ENCODE data around the gene MOB1B. TPM values are rescaled to one million over a fixed set of nuclear protein-coding genes. Genes with fewer than 3 reads are reported as not detected.

MOB1B gene
- total RNA-seq, 1 donor from 2014 or later, result 24.6 TPM

DNA sequence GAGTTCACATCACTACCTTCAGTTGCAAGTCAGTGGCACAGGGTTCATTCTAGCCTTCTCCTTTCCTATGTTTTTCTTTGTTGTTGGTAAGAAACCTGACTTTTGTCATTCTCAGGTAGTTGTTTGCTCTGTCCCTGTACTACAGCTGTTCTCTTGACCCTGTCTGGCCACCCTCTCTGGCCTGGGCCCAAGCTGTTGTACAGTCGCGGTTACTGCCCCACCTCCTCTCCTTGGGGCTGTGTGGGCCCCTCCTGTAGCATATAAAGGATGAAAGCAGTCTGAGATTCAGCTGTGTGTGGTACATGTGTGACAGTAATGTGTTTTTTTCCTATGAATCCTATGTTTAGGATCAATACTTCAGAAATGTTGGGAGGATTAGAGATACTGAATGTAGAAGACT, 12.5 kb downstream of the MOB1B start:
- Mint-ChIP-seq H3K36me3 (ENCODE audit: unreplicated experiment) (no peaks in the 10 kb centered on the region), H3K4me3 (ENCODE audit: unreplicated experiment) (no peak overlapping the region)

DNA sequence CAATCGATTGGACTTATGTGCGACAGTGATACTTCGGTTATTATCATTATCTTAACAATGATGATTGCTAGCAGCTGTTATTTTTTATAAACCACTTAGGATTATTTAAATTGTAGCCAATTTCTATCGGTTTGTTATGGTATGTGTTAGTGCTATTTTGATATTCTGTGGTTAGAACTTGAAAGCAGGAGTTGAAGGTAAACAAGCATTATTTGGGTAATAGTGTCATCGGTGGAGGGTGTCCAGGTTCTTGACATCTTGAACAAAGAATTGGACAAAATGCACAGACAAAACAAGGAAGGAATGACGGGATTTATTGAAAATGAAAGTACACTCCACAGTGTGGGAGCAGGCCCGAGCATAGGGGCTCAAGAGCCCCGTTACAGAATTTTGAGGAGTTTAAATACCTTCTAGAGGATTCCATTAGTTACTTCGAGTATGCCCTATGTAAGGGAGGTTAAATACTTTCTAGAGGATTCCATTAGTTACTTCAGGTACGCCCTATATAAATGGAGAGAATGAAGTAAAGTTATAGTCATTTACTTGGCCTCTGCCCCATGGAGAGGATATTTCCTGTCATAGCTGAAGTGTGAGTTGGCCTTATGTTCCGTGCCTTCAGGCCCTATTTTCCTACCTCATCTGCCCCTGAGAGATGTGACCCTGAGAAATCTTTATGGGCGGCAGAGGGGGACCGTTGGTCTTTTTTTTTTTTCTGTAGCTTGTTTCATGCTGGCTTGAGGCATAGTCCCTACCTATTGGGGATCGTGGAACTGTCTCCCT, 13.1 kb downstream of the MOB1B start:
- Mint-ChIP-seq H3K4me3 (ENCODE audit: unreplicated experiment) (no peak overlapping the region), H3K27ac (ENCODE audit: unreplicated experiment) (no peak overlapping the region), H3K36me3 (ENCODE audit: unreplicated experiment) (peaks cover 3% of the 10 kb centered on the region), H3K9me3 (ENCODE audit: unreplicated experiment) (no peaks in the 10 kb centered on the region), H3K27me3 (ENCODE audit: unreplicated experiment) (no peaks in the 10 kb centered on the region), H3K4me1 (ENCODE audit: low read depth, unreplicated experiment) (peaks cover 3% of the 10 kb centered on the region)
- TF ChIP-seq, protein P1, sequence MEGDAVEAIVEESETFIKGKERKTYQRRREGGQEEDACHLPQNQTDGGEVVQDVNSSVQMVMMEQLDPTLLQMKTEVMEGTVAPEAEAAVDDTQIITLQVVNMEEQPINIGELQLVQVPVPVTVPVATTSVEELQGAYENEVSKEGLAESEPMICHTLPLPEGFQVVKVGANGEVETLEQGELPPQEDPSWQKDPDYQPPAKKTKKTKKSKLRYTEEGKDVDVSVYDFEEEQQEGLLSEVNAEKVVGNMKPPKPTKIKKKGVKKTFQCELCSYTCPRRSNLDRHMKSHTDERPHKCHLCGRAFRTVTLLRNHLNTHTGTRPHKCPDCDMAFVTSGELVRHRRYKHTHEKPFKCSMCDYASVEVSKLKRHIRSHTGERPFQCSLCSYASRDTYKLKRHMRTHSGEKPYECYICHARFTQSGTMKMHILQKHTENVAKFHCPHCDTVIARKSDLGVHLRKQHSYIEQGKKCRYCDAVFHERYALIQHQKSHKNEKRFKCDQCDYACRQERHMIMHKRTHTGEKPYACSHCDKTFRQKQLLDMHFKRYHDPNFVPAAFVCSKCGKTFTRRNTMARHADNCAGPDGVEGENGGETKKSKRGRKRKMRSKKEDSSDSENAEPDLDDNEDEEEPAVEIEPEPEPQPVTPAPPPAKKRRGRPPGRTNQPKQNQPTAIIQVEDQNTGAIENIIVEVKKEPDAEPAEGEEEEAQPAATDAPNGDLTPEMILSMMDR (IDR thresholded peaks at IDR 0.05; ENCODE audit: partially characterized antibody, unreplicated experiment), result no peak
- DNase-seq, result no peak

More for the DNA sequence above, 12.5 kb downstream of the MOB1B start:
- DNase-seq, result no peak
- H3K27me3 Mint-ChIP-seq (ENCODE audit: unreplicated experiment), result no peaks in the 10 kb centered on the region
- H3K27ac Mint-ChIP-seq (ENCODE audit: unreplicated experiment), result no peak overlapping the region
- no peaks in the 10 kb centered on the region for H3K9me3 Mint-ChIP-seq (ENCODE audit: unreplicated experiment)
- TF ChIP-seq, protein P1 (IDR thresholded peaks at IDR 0.05; ENCODE audit: partially characterized antibody, unreplicated experiment), result no peak
- peaks cover 3% of the 10 kb centered on the region for H3K4me1 Mint-ChIP-seq (ENCODE audit: low read depth, unreplicated experiment)

DNA sequence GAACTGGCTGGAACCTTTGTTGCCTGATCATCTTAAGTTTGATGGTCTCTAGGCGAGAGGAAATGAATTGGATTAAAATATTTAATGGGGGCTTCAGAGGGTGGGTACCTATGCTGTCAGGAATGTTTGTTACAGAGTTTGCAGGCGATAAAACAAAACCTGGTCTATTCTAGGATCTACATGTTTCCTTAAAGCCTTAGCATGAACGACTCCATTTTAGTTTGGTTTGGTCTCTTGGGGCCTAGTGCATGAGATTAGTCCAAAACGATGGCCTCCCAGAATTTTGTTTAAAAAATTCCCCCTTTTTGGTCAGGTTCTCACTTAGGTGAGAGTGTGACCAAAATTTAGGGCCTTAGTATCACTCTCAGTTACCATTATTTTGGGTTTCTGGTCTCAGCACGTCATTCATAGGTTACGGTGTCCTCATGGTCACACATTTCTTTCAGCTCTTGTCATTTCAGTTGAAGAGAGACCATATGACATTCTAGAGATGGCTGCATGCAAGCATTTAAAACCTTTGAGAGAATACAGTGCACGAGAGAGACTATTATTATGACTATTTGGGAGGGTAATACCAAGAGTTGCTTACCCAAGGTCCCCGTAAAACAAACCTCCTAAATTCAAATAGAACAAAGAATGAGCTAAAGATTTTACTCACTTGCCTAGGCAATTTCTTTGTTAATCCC, 13.8 kb downstream of the MOB1B start:
- peaks cover 9% of the 10 kb centered on the region for H3K36me3 Mint-ChIP-seq (ENCODE audit: unreplicated experiment)

DNA sequence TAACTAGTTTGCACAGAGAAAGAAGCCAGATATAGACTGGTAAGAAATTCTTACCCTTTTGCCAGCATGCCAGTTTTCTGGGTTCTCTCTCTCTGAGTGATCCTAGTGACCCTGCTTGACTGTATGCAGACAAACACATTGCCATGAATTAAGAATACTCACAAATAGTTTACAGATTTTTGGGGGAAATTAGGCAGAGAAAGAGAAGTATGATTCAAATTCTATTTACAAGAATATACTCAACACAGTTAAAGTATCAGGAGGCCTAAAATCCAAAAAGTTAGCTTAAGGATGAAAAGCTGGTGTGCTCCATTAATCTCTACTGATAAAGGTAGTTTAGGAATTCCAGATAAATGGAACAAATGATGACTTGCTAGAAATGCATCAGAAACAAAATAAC, 18.4 kb downstream of the MOB1B start:
- TF ChIP-seq, protein P1 (IDR thresholded peaks at IDR 0.05; ENCODE audit: partially characterized antibody, unreplicated experiment), result no peak
- Mint-ChIP-seq H3K27me3 (ENCODE audit: unreplicated experiment) (peaks cover 3% of the 10 kb centered on the region), H3K27ac (ENCODE audit: unreplicated experiment) (no peak overlapping the region), H3K4me3 (ENCODE audit: unreplicated experiment) (no peak overlapping the region), H3K4me1 (ENCODE audit: low read depth, unreplicated experiment) (peaks cover 3% of the 10 kb centered on the region), H3K9me3 (ENCODE audit: unreplicated experiment) (peaks cover 2% of the 10 kb centered on the region), H3K36me3 (ENCODE audit: unreplicated experiment) (peaks cover 14% of the 10 kb centered on the region)
- DNase-seq, result no peak

More for the DNA sequence above, 13.8 kb downstream of the MOB1B start:
- Mint-ChIP-seq H3K4me3 (ENCODE audit: unreplicated experiment) (no peak overlapping the region), H3K27me3 (ENCODE audit: unreplicated experiment) (no peaks in the 10 kb centered on the region), H3K9me3 (ENCODE audit: unreplicated experiment) (no peaks in the 10 kb centered on the region), H3K4me1 (ENCODE audit: low read depth, unreplicated experiment) (peaks cover 3% of the 10 kb centered on the region), H3K27ac (ENCODE audit: unreplicated experiment) (no peak overlapping the region)
- TF ChIP-seq, protein P1 (IDR thresholded peaks at IDR 0.05; ENCODE audit: partially characterized antibody, unreplicated experiment), result no peak
- no peak for DNase-seq

DNA sequence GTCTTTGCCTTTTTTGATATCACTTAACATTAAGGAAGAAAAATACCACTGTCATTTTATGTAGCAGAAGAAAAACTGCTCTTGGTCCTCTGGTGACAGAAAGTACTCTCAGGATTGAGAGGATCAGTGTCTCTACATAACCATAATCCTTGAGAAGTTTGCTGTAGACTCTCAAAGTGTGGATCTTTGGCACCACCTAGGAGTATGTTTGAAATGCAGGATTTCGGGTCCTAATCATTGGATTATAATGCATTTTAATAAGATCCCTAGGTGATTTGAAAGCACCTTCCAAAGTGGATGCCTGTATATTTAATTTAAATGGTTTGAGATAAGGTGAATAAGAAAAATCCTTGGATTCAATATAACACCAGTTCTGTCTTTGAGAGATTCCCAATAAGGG, 23.2 kb downstream of the MOB1B start:
- peaks cover 2% of the 10 kb centered on the region for H3K9me3 Mint-ChIP-seq (ENCODE audit: unreplicated experiment)
- H3K36me3 Mint-ChIP-seq (ENCODE audit: unreplicated experiment), result peaks cover 9% of the 10 kb centered on the region
- no peak overlapping the region for H3K4me3 Mint-ChIP-seq (ENCODE audit: unreplicated experiment)
- no peak for DNase-seq
- no peak overlapping the region for H3K27ac Mint-ChIP-seq (ENCODE audit: unreplicated experiment)
- peaks cover 4% of the 10 kb centered on the region for H3K27me3 Mint-ChIP-seq (ENCODE audit: unreplicated experiment)
- TF ChIP-seq, protein P1 (IDR thresholded peaks at IDR 0.05; ENCODE audit: partially characterized antibody, unreplicated experiment), result no peak
- H3K4me1 Mint-ChIP-seq (ENCODE audit: low read depth, unreplicated experiment), result peaks cover 9% of the 10 kb centered on the region

Data from glutamatergic neuron (in vitro differentiated cells).